HG03457 (cell line): ENCODE results near the gene CELA2A.
A peak's percentile ranks its signal among the peaks of the same experiment; 100 is the strongest.
"Not testable (repeated sequence)": the region's sequence is repeated elsewhere in the genome, so short reads cannot be mapped to it uniquely, and the experiment has no call there.

Source experiments
- ATAC-seq: cut with Tn5 transposase; IDR thresholded peaks from one replicate; pipeline ENCODE4 v1.9.1; 2021; ENCODE audit warnings: moderate number of reproducible peaks; ENCODE audit not compliant: unreplicated experiment

CELA2A gene

DNA sequence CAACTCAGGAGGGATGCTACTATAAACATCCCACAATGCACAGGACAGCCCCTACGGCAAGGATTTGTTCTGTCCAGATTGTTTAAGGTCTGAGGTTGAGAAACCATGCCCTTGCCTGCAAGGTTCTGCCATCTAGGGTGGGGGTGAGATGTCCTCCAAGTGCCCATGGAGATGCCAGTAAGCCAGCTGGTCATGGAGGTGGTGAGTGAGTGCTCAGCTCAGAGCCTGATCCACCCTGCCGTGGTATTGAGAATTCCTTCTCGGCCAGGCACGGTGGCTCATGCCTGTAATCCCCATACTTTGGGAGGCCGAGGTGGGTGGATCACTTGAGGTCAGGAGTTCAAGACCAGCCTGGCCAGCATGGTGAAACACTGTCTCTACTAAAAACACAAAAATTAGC lies 31.6 kb upstream of the CELA2A start:
- ATAC-seq = no peak

DNA sequence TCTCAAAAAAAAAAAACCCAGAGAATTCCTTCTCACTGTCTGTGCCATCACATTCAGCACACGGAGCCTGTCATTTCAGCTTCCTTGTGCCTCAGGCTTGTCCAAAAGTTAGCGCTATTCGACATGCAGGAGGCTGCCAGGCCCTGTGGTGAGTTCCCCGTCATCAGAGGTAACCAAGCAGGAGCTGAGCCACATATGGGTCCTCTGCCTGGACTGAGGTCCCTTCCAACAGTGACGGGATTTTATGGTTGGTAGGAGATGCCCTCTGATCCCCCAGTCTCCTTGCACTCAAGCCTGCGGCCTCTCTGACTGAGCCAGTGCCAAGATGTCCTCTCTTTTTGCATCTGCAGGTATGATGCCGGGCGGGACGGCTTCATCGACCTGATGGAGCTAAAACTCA lies 31.0 kb upstream of the CELA2A start:
- ATAC-seq = no peak

DNA sequence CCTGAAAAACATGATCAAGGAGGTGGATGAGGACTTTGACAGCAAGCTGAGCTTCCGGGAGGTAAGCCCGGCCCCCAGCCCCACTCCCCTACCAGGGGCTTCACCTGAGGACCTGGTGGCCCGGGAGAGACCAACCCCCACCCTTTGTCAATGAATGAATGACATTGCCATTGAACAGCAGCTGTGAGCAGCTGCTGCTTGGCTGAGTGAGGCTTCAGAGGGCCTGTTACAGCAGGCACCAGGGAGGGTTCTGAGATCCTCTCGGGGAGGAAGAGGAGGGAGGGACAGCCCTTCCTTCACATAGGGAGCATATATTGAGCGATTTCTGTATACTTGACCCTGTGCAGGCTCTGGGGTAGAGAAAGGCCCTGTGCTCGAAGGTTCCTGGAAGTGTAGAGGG lies 30.6 kb upstream of the CELA2A start:
- ATAC-seq = no peak

DNA sequence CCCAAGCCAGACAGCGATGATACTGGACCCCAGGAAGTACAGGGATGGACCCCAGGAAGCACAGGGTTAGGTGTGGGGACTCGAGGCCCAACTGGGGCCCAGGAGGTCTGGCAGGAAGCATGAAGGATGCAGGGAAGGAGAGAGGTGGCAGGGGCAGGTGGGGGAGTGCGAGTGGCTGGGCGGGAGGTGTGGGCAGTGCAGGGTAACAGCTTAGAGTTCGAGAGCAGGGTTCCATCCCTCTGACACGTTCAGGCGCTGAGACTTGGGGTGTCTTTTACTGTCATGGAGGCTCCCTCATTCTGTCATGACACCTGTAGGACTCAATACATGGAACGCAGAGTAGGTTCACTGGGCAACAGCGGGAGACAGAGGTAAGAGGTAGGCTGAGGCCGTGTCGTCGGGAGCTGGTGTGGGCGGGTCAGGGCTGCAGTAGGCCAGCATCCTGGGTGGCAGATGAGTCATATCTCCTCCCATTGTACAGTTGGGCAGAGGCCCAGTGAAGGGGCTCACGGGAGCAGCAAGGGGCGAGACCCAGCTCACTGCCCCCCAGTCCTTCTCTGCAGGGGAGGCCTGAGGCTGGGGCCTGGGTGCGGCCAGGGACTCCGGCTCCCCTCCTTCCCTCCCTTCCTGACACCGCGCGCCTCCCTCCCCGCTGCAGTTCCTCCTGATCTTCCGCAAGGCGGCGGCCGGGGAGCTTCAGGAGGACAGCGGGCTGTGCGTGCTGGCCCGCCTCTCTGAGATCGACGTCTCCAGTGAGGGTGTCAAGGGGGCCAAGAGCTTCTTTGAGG lies 29.8 kb upstream of the CELA2A start:
- no peak for ATAC-seq

DNA sequence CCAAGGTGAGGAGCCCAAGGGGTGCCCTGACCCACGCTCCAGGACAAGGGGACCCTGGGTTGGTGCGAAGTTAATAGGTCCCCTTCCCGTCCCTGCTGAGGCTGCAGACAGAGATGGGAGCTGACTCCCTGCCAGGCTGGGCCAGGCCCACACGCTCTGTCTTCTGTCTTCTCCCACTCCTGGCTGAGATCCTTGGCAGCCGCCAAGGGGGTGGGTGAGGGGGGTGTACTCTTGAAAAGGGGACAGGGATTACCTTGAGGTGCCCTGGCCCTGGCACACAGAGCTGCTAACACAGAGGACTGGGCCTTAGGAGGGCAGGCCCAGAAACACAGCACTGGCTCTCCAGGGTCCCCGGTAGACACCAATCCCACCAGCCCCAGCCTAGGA lies 29.3 kb upstream of the CELA2A start:
- no peak for ATAC-seq

DNA sequence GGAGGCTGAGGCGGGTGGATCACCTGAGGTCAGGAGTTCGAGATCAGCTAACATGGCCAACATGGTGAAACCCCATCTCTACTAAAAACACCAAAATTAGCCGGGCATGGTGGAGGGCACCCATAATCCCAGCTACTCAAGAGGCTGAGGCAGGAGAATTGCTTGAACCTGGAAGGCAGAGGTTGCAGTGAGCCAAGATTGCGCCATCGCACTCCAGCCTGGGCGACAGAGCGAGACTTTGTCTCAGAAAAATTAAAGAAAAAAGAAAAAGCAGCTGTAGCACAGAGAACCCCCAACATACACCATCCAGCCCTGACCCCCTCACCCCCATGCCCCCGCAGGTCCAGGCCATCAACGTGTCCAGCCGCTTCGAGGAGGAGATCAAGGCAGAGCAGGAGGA lies 28.3 kb upstream of the CELA2A start:
- not testable (repeated sequence) for ATAC-seq

DNA sequence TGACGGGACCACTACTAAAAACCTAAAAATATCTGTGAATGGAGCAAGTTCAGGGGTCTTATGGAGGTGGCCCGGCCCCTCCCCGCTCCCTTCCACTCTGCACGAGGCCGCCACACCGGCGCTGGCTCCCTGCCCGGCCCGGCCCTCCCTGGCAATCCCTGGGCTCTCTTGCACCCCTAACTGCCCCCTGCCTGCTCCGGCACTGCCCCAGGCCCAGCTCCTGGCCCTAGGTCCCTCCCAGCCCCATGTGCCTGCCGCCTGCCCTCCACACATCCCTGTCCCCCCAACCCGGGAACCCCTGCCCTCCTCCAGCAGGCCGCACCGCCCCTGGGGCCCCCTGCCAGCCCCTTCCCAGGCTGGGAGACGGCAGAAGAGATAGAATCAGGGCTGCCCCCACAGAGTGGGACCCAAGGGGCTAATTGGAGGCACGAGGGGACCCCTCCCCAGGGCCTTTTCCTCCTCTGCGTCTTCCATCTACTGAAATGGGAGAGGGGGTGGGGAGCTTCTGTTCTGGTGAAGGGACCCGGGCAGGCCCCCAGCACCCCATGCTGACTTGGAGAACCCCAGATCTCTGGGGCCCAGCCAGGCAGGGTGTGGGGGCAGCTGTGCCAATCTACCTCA lies 27.6 kb upstream of the CELA2A start:
- ATAC-seq = no peak

DNA sequence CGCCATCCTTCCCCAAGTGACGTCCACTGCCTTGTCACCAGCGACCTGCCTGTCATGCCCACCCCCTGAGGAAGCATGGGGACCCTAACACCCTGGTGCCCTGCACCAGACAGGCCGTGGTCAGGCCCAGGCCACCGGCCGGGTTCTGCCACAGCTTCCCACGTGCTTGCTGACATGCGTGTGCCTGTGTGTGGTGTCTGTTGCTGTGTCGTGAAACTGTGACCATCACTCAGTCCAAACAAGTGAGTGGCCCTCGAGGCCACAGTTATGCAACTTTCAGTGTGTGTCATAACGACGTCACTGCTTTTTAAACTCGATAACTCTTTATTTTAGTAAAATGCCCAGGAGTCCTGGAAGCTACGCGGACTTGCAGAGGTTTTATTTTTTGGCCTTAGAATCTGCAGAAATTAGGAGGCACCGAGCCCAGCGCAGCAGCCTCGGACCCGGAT lies 26.8 kb upstream of the CELA2A start:
- no peak for ATAC-seq

DNA sequence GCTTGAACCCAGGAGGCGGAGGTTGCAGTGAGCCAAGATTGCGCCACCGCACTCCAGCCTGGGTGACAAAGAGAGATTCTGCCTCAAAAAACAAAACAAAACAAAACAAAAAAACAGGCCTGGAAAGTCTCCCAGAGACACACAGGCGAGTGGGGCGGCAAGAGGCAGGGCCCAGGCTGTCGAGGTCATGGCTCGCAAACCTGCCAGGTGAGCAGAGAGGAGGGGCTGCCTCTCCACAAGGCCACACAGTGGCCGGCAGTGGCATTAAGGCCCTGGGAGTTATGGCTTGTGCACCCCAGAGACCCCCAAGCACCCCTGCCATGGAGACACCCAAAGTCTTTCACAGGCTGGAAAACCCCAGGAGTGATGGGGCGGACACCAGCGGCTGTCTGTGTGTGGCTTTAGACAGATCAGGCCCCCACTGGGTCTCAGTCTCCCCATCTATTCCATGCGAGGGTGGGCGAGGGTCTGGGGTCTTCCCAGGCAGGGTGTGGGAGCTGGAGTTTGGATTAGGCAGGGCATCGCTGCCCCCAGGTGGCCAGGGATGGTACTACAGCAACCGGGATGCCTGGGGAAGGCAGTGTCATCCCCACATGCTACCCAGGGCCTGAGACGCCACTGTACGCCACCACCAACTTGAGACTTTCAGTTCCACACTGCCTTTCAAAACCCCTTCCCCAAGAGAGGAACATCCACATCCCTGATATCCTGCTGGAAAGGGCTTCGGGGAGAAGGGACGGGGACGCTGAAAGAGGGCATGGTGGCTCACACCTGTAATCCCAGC lies 25.6 kb upstream of the CELA2A start:
- peak; percentile 56 for ATAC-seq

DNA sequence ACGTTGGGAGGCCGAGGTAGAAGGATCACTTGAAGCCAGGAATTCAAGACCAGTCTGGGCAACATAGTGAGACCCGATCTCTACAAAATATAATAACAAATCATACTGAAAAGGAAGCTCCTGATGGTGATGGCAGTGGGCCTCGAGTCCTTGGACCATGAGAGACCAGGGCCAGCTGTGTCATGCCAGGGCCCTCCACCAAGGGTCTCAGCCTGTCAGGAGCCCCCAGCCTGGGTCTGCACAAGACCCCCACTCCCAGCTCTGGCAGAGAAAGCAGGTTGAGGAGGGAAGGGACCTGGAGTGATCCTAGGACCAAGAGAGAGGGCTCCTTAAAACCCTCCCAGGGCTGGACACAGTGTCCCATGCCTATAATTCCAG lies 25.0 kb upstream of the CELA2A start:
- ATAC-seq = no peak

DNA sequence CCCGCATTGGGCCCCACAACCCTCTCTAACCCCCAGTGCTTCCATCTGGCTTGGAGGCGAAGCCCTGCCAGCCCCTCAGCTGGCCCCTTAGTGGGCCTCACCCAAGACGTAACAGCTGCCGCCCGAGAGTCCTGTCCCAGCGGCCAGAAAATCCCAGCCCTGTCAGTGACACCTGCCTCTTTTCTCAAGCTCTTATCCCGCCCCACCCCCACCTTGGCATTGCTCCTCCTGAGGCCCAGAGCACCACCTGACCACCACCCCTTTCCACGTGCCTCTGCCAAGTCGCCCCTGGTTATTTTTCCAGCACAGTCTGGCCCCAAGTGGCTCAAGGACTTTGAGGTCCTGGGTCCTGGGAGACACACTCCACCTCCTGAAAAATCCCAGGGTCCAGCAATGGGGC lies 24.2 kb upstream of the CELA2A start:
- ATAC-seq = no peak

DNA sequence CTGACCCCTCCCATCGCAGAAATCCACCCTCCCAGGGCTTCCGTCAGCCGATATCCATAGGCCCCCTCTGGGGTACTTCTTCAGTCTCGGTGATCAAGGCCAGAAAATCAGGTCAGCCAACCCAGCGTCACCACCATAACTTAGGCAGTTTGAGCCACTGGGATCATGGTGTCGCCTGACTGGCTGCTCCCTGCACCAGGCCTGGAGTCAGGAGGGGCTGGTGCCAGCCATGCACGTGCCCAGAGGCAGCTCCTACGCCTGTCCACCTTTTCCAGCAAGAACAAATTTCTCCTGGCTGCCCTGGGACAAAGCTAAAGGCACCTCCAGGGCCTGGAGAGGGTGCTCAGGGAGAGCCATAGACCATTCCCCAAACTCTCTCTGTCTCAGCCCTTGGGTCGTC lies 23.1 kb upstream of the CELA2A start:
- no peak for ATAC-seq

DNA sequence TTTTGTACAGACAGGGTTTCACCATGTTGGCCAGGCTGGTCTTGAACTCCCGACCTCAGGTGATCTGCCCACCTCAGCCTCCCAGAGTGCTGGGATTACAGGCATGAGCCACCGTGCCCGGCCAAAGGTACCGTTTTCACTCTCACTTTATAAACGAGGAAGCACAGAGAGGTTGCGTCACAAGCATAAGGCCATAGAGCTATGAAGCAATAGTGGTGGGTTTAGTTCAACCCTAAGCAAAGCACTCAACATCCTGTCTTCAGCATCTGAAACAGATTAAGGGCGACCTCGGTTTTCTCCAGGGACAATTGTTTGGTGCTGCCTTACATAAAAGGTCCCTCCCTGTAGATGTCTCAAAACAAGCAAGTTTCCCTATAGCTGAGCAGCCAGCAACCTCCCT lies 21.8 kb upstream of the CELA2A start:
- not testable (repeated sequence) for ATAC-seq

DNA sequence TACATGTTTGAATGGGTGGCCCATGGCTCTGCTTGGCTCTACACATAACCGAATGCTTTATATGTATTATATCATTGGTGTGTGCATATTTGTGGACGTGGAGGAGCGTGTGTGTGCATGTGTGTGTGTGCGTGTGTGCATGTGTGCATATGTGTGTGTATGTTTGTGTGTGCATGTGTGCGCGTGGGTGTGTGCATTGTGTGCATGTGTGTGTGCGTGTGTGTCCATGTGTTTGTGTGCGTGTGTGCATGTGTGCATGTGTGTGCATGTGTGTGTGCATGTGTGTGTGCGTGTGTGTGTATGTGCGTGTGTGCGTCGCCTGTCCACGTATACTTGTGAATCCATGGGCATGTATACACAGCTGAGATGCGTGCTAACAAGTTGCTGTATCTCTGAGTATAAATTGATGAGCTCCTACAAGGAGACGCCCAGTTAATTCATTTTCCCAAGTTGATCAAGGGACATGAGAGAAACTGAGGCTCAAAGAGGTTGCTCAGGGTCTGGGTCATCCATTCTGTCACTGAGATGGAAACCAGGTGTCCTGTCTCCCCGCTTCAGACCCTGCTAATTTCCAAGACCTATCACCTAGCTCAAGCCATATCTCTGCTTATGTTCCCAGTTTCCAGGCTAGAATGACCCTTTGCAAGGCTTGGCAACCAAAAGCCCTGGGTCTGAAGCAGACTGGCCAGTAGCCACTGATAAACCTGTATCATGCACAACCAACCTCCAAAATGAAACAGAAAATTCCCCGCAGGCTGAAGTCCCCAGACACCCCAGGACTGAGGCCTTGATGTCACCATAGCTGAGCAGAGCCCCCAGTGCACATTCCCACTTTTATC lies 21.1 kb upstream of the CELA2A start:
- no peak for ATAC-seq

DNA sequence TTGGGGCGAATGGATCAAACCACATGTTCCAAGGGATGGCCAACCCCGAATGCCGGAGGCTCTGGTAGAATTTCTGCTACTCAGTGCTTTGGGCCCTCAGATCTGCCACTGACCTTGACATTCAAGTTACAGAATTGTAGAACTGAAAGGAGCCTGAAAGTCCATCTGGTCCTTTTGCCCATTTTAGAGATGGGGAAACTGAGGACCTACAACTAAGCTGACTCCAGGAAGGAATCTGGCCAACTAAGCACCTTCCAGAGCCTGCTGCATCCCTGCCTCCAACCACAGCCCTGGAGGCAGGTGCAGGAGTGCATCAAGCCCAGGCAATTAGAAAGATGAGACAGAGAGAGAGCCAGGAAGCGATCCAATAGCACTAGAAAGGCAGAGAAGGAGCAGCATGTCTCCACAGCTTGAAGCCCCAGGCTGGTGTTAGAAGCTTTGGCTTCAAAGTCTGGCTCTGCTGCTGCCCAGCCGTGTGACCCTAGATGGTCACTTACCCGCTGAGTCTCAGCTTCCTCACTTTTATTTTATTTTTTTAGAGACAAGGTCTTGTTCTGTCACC lies 19.6 kb upstream of the CELA2A start:
- no peak for ATAC-seq

DNA sequence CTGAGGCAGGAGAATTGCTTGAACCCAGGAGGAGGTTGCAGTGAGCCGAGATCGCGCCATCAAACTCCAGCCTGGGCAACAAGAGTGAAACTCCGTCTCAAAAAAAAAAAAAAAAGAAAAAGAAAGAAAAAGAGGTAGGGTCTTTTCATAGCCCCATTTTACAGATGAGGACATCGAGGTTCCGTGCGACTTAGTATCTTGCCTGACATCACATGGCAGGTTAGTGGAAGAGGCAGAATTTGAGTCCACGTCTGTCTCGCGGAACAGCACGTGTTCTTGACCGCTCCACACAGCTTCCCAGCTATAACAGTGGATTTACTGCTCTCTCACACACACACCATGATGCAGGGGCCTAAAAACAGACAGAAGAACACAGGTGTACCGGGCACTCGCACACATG lies 17.2 kb upstream of the CELA2A start:
- ATAC-seq = no peak

DNA sequence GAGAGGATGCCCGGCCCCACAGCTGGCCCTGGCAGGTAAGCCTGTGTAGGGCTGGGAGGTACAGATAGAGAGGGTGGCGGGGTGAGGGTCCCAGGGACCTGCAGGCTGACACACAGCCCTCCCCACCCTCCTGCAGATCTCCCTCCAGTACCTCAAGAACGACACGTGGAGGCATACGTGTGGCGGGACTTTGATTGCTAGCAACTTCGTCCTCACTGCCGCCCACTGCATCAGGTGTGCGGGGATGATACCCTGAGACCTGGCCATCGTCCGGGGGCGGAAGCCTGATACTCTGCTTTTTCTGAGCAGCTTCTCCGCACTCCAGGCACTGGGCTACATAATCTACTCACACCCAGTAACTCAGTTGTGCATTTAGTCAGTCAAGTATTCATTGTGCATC lies 16.2 kb upstream of the CELA2A start:
- ATAC-seq = no peak

DNA sequence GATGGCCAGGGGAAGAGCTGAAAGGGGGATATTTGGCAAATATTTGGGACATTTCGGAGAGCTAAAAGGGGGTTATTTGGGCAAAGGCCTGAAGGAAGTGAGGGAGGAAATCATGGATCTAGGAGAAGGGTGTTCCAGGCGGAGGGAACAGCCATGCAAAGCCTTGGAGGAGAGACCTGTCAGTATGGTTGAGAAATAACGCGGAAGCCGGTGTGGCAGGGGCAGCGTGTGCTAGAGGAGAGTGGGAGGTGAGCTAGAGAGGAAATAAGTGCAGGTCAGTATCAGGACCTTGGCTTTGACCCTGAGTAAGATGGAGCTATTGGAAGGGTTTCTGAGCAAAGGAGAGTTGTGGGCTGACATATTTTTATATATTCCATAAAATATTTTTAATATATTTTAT lies 15.3 kb upstream of the CELA2A start:
- ATAC-seq = no peak

DNA sequence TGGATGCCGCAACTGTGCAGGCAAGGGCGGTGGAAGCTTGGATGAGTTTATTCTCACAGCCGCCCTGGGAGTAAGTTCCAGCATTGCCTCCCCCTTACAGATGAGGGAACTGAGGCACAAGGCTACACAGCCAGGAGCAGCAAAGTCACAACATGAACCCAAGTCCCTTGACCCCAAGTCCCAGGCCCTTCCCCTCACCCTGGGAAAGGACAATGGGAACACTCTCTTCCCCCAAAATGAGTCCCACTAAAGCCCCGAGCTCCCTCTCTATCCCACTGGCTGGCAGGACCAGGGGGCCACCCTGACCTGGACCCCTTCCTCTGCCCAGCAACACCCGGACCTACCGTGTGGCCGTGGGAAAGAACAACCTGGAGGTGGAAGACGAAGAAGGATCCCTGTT lies 14.4 kb upstream of the CELA2A start:
- no peak for ATAC-seq

DNA sequence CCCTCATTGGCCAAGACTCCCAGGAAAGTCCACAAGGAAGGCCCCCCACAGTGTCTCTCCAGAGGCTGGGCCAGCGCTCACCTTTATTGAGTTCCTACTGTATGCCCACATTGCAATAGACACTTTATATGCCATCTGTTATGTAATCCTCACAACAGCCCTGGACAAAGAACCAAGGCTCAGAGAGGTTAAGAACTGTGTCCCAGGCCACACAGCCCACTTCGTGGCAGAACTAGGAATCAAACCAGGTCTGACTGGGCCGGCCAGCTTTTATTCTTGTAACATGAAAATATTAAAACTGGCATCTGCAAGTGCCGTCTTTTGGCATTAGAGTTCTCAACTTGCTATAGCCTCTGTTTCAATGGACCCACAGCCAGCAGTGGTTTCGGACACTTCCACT lies 13.8 kb upstream of the CELA2A start:
- no peak for ATAC-seq

DNA sequence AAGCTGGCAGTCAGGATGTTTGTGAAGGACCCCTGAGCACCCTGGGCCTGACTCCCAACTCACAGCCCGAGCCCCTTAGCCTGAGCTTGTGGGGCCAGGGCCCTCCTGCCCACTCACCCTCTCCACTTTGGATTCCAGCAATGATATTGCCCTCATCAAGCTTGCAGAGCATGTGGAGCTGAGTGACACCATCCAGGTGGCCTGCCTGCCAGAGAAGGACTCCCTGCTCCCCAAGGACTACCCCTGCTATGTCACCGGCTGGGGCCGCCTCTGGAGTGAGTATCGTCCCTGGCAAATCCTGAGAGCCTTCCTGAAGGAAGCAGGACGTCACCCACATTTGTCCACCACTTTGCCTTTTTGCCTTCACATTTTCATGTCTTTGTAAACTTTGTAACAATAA lies 13.3 kb upstream of the CELA2A start:
- no peak for ATAC-seq
